Endothelial cell (in vitro differentiated cells): ENCODE data around the gene ASMTL. TPM values are rescaled to one million over a fixed set of nuclear protein-coding genes. Genes with fewer than 3 reads are reported as not detected.
A peak's percentile ranks its signal among the peaks of the same experiment; 100 is the strongest.

Experiments
- DNase-seq: peaks from one replicate; pipeline ENCODE4 v3.0.0; 2021; ENCODE audit warnings: low spot score
- H3K27ac Mint-ChIP-seq: one replicate; pipeline ENCODE4 v1.8.0; 2021; ENCODE audit warnings: mixed read lengths, inconsistent platforms; ENCODE audit not compliant: unreplicated experiment
- H3K27me3 Mint-ChIP-seq: one replicate; pipeline ENCODE4 v1.8.0; 2021; ENCODE audit warnings: mild to moderate bottlenecking, moderate library complexity, mixed read lengths, inconsistent platforms; ENCODE audit not compliant: unreplicated experiment
- H3K36me3 Mint-ChIP-seq: one replicate; pipeline ENCODE4 v1.8.0; 2021; ENCODE audit warnings: mild to moderate bottlenecking, low read depth, mixed read lengths, inconsistent platforms; ENCODE audit not compliant: unreplicated experiment
- H3K4me1 Mint-ChIP-seq: one replicate; pipeline ENCODE4 v1.8.0; 2021; ENCODE audit warnings: mild to moderate bottlenecking, mixed read lengths, inconsistent platforms; ENCODE audit not compliant: unreplicated experiment
- H3K4me3 Mint-ChIP-seq: one replicate; pipeline ENCODE4 v1.8.0; 2021; ENCODE audit warnings: mild to moderate bottlenecking, mixed read lengths, inconsistent platforms; ENCODE audit not compliant: unreplicated experiment
- H3K9me3 Mint-ChIP-seq: one replicate; pipeline ENCODE4 v1.8.0; 2021; ENCODE audit warnings: mixed read lengths, inconsistent platforms; ENCODE audit not compliant: unreplicated experiment
- total RNA-seq: library from RNA; stranded (reverse); fragmentation: NEBNext Ultra II Directional; extraction: Animal tissue kit (Norgen Biotek cat#: 25700); gene quantifications from one replicate; pipeline ENCODE4 v1.2.1, GENCODE V29; 2021; ENCODE audit not compliant: unreplicated experiment
- TF ChIP-seq, protein P1 (sequence below): fragments of 200-600 bp; sonication (generic); IDR thresholded peaks from one replicate; pipeline ENCODE4 v1.5.0; 2021; ENCODE audit warnings: antibody characterized with exemption; ENCODE audit not compliant: unreplicated experiment

The ASMTL gene
- total RNA-seq, 1 donor from 2014 or later: 25.8 TPM

DNA sequence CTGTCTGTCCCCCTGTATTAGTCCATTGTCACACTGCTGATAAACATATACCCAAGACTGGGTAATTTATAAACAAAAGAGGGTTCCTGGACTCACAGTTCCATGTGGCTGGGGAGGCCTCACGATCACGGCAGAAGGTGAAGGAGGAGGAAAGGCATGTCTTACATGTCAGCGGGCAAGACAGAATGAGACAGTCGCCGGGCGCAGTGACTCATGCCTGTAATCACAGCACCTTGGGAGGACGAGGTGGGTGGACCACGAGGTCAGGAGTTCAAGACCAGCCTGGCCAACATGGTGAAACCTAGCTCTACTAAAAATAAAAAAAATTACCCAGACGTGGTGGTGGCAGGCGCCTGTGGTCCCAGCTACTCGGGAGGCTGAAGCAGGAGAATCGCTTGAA is 91.4 kb downstream of the ASMTL start:
- Mint-ChIP-seq H3K9me3 (no peaks in the 10 kb centered on the region), H3K27ac (no peak overlapping the region), H3K27me3 (peaks cover 19% of the 10 kb centered on the region), H3K4me3 (no peak overlapping the region), H3K4me1 (no peaks in the 10 kb centered on the region), H3K36me3 (peaks cover 34% of the 10 kb centered on the region)
- TF ChIP-seq, protein P1, sequence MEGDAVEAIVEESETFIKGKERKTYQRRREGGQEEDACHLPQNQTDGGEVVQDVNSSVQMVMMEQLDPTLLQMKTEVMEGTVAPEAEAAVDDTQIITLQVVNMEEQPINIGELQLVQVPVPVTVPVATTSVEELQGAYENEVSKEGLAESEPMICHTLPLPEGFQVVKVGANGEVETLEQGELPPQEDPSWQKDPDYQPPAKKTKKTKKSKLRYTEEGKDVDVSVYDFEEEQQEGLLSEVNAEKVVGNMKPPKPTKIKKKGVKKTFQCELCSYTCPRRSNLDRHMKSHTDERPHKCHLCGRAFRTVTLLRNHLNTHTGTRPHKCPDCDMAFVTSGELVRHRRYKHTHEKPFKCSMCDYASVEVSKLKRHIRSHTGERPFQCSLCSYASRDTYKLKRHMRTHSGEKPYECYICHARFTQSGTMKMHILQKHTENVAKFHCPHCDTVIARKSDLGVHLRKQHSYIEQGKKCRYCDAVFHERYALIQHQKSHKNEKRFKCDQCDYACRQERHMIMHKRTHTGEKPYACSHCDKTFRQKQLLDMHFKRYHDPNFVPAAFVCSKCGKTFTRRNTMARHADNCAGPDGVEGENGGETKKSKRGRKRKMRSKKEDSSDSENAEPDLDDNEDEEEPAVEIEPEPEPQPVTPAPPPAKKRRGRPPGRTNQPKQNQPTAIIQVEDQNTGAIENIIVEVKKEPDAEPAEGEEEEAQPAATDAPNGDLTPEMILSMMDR: no peak
- DNase-seq: no peak

DNA sequence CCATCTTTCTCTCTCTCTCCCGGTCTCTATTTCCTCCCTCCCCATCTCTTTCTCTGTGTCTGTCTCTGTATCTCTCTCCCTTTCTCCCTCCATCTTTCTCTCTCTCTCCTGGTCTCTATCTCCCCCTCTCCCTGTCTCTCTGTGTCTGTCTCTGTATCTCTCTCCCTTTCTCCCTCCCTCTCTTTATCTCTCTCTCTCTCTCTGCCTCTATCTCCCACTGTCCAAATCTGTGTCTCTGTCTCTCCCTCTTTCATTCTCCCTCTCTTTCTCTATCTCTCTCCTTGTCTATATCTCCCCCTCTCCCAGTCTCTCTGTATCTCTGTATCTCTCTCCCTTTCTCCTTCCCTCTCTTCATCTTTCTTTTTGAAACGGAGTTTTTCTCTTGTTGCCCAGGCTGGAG is 92.5 kb downstream of the ASMTL start:
- Mint-ChIP-seq H3K27ac (no peak overlapping the region), H3K9me3 (no peaks in the 10 kb centered on the region), H3K36me3 (peaks cover 34% of the 10 kb centered on the region), H3K27me3 (peaks cover 19% of the 10 kb centered on the region), H3K4me3 (peak overlapping the region; percentile 23), H3K4me1 (no peaks in the 10 kb centered on the region)
- TF ChIP-seq, protein P1: no peak
- DNase-seq: no peak

DNA sequence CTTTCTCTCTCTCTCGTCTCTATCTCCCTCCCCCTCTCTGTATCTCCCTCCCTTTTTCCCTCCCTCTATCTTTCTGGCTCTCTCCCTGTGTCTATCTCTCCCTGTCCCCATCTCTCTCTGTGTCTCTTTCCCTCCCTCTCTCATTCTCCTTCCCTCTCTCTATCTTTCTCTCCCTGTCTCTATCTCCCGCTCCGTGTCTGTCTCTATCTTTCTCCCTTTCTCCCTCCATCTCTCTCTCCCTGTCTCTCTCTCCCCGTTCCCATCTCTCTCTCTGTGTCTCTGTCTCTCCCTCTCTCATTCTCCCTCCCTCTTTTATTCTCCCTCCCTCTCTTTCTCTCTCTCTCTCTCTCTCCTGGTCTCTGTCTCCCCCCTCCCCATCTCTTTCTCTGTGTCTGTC is 93.2 kb downstream of the ASMTL start:
- Mint-ChIP-seq H3K4me3 (no peak overlapping the region), H3K4me1 (no peaks in the 10 kb centered on the region), H3K27me3 (peaks cover 15% of the 10 kb centered on the region), H3K36me3 (peaks cover 31% of the 10 kb centered on the region), H3K27ac (no peak overlapping the region), H3K9me3 (no peaks in the 10 kb centered on the region)
- no peak for DNase-seq
- TF ChIP-seq, protein P1: no peak

DNA sequence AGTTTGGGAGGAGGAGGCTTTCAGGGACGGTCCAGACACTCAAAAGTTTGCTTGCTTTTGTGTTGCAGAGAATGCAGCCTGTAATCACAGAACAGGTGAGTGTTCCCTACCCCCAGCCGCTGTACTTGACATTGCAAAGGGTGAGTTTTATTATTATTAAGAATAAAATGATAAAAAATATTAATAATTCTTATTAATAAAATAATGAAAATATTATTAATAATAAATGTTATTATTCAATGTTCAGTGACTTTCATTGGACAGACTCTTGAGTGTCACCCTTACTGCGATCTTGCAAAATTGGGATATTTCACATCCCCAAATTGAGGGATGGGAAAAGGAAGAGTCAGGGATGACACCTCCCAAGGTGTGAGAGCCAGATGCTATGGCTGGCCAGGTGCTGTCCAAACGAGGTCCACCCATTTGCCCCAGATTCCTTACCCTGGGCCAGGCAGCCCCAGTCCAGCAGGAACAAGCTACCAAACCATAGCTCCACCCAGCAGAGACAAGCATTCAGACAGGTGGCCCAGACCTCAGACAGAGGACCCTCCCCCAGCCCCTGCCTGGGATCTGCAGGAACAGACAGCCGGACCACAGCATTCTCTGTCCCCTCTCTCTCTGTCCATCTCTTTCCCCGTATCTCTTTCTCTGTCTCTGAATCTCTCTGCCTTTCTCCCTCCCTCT is 93.8 kb downstream of the ASMTL start:
- H3K27ac Mint-ChIP-seq: peak overlapping the region; percentile 61
- TF ChIP-seq, protein P1: no peak
- no peaks in the 10 kb centered on the region for H3K9me3 Mint-ChIP-seq
- DNase-seq: no peak
- H3K4me3 Mint-ChIP-seq: peak overlapping the region; percentile 79
- H3K4me1 Mint-ChIP-seq: peaks cover 2% of the 10 kb centered on the region
- peaks cover 16% of the 10 kb centered on the region for H3K27me3 Mint-ChIP-seq
- H3K36me3 Mint-ChIP-seq: peaks cover 34% of the 10 kb centered on the region

DNA sequence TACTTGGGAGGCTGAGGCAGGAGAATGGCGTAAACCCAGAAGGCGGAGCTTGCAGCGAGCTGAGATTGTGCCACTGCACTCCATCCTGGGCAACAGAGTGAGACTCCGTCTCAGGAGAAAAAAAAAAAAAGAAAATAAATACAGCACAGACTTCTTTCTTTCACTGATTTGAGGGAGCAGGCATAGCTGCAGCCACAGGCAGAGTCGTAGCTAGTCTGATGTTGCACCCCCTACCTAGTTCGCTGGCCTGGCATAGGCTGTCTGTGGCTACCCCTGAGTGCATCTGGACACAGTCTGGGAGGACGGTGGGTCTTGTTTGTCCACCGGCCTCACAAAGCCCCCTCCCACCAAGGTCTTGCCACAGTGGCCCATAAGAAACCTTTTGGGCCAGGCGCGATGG is 94.7 kb downstream of the ASMTL start:
- Mint-ChIP-seq H3K27me3 (peaks cover 16% of the 10 kb centered on the region), H3K4me1 (peaks cover 2% of the 10 kb centered on the region), H3K27ac (no peak overlapping the region), H3K9me3 (no peaks in the 10 kb centered on the region), H3K4me3 (no peak overlapping the region), H3K36me3 (peaks cover 34% of the 10 kb centered on the region)
- DNase-seq: no peak
- TF ChIP-seq, protein P1: no peak
